Measurements from ENCODE around the gene ANKRD13B.

ANKRD13B gene

GRCh38 chr17:29618272-29619065, 25.5 kb downstream of the ANKRD13B start:
- Histone ChIP-seq H3K27ac (ENCODE audit: low read length) (no peak overlapping the region), H3K4me1 (ENCODE audit: control insufficient read depth, low read depth, low read length) (peaks cover 33% of the 10 kb centered on the region)

GRCh38 chr17:29619251-29619650, 26.3 kb downstream of the ANKRD13B start:
- Histone ChIP-seq H3K27ac (ENCODE audit: low read length) (no peak overlapping the region), H3K9ac (ENCODE audit: low read length) (no peak overlapping the region), H3K4me3 (ENCODE audit: low read length) (no peak overlapping the region), H3K27me3 (ENCODE audit: control insufficient read depth, insufficient read depth, low read length) (peaks cover 98% of the 10 kb centered on the region), H3K4me1 (ENCODE audit: control insufficient read depth, low read depth, low read length) (peaks cover 30% of the 10 kb centered on the region), H3K9me3 (ENCODE audit: control insufficient read depth, low read depth, low read length) (no peaks in the 10 kb centered on the region), H3K36me3 (ENCODE audit: control insufficient read depth, low read depth, low read length) (no peaks in the 10 kb centered on the region)

More at GRCh38 chr17:29618272-29619065, 25.5 kb downstream of the ANKRD13B start:
- peaks cover 97% of the 10 kb centered on the region for H3K27me3 ChIP-seq (ENCODE audit: control insufficient read depth, insufficient read depth, low read length)
- H3K36me3 ChIP-seq (ENCODE audit: control insufficient read depth, low read depth, low read length) = no peaks in the 10 kb centered on the region
- H3K9ac ChIP-seq (ENCODE audit: low read length) = no peak overlapping the region
- peak overlapping the region; percentile 34 for H3K4me3 ChIP-seq (ENCODE audit: low read length)
- H3K9me3 ChIP-seq (ENCODE audit: control insufficient read depth, low read depth, low read length) = no peaks in the 10 kb centered on the region

GRCh38 chr17:29620271-29620670, 27.3 kb downstream of the ANKRD13B start:
- Histone ChIP-seq H3K36me3 (ENCODE audit: control insufficient read depth, low read depth, low read length) (no peaks in the 10 kb centered on the region), H3K9me3 (ENCODE audit: control insufficient read depth, low read depth, low read length) (no peaks in the 10 kb centered on the region), H3K4me1 (ENCODE audit: control insufficient read depth, low read depth, low read length) (peaks cover 24% of the 10 kb centered on the region), H3K27ac (ENCODE audit: low read length) (no peak overlapping the region), H3K9ac (ENCODE audit: low read length) (no peak overlapping the region), H3K4me3 (ENCODE audit: low read length) (no peak overlapping the region), H3K27me3 (ENCODE audit: control insufficient read depth, insufficient read depth, low read length) (peaks cover 90% of the 10 kb centered on the region)

DNA sequence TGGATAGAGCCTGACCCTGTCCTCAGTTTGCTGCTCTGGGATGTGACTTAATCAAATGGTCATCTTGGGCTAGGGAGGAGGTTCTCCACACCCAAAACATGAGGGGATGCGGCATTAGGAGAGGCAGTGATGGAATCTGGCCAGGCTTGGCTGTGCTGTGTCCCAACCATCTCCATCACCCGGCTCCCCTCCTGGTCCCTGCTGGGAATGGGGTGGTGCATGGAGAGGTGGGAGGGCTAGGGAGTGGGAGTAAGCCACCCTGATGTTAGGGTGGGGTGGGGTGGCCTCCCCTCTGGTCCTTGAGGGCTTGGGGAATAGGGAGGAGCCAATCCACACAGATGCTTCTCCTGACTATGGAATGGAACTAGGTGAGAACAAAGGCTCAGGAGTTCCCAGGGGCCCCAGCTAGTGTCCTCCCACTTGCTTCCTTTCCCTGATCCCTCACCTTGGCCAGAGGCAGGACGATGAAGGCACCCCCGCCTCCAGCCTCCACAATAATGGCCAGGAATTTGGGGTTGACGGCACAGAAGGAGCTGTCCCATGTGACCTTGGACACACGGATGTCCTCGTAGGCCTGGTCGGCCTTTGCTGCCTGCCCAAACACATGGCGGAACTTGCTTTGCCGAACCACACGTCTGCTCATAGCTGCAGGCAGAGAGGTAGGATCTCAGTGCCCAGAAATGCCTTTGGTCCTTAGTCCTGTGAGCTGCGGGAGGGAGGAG, 28.0 kb downstream of the ANKRD13B start:
- H3K4me3 ChIP-seq (ENCODE audit: low read length) = no peak overlapping the region
- H3K27ac ChIP-seq (ENCODE audit: low read length) = no peak overlapping the region
- H3K36me3 ChIP-seq (ENCODE audit: control insufficient read depth, low read depth, low read length) = no peaks in the 10 kb centered on the region
- no peaks in the 10 kb centered on the region for H3K9me3 ChIP-seq (ENCODE audit: control insufficient read depth, low read depth, low read length)
- peaks cover 24% of the 10 kb centered on the region for H3K4me1 ChIP-seq (ENCODE audit: control insufficient read depth, low read depth, low read length)
- peaks cover 83% of the 10 kb centered on the region for H3K27me3 ChIP-seq (ENCODE audit: control insufficient read depth, insufficient read depth, low read length)
- H3K9ac ChIP-seq (ENCODE audit: low read length) = no peak overlapping the region

- Histone ChIP-seq H3K4me3 (ENCODE audit: low read length) (peak overlapping the region; percentile 69), H3K27me3 (ENCODE audit: control insufficient read depth, insufficient read depth, low read length) (peaks cover 75% of the 10 kb centered on the region), H3K9ac (ENCODE audit: low read length) (no peak overlapping the region), H3K9me3 (ENCODE audit: control insufficient read depth, low read depth, low read length) (no peaks in the 10 kb centered on the region), H3K4me1 (ENCODE audit: control insufficient read depth, low read depth, low read length) (peaks cover 16% of the 10 kb centered on the region), H3K36me3 (ENCODE audit: control insufficient read depth, low read depth, low read length) (no peaks in the 10 kb centered on the region), H3K27ac (ENCODE audit: low read length) (no peak overlapping the region)
Observed at GRCh38 chr17:29621751-29622194, 28.8 kb downstream of the ANKRD13B start.

DNA sequence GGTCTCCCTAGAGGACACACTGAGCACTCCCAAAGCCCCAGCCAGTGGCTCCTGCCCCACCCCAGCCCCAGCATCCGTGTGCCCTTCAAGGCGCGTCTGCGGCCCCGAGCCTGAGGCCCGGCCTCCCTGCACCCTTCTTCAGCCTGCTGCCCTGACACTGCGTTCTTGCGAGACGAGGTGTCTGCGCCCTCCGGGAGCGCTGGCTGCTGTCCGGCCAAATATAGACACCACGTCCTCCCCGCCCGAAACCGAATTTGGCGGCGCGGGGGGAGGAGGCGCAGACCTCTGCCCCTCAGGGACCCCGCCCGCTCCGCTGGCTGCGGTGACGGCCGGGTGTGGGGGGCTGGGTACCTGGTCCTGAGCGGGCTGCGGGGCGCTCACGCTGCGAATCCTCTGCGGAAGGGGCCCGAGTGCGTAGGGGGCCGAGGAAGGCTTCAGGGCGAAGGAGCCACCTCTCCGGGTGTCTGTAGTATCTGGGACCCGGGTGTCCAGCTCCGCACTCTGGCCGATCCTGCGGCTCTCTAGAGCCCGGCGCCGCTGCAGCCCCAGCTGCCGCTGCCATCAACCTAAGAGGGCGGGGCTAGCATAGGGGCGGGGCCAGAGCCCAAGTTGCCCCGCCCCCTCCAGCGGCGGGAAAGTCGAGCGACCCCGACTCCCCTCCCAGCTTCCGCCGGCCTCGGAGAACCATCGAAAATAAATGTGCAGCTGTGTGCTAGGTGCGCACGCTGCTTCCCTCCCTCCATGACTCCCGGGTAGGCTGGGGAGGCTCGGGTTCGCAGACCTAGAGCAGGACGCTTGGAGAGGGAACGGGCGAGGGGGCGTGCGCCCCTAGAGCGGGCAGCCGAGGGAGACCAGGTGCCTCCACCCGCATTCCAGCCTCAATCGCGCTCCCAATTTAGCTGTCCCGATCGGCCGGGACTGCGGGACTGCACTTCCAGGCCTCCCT, 29.7 kb downstream of the ANKRD13B start, which contains the start of gene CORO6:
CORO6 (minus strand) TSS at position 576 of the 946 bp plus-strand sequence. CDS start 1,491 bp downstream, outside the sequence.
- Histone ChIP-seq H3K4me3 (ENCODE audit: low read length) (peak within 1 kb of the TSS; percentile 69), H3K27ac (ENCODE audit: low read length) (no peak within 1 kb of the TSS), H3K27me3 (ENCODE audit: control insufficient read depth, insufficient read depth, low read length) (peaks cover 66% of the 10 kb centered on the region), H3K4me1 (ENCODE audit: control insufficient read depth, low read depth, low read length) (peaks cover 16% of the 10 kb centered on the region), H3K9ac (ENCODE audit: low read length) (peak within 1 kb of the TSS; percentile 78), H3K36me3 (ENCODE audit: control insufficient read depth, low read depth, low read length) (no peaks in the 10 kb centered on the region), H3K9me3 (ENCODE audit: control insufficient read depth, low read depth, low read length) (no peaks in the 10 kb centered on the region)

DNA sequence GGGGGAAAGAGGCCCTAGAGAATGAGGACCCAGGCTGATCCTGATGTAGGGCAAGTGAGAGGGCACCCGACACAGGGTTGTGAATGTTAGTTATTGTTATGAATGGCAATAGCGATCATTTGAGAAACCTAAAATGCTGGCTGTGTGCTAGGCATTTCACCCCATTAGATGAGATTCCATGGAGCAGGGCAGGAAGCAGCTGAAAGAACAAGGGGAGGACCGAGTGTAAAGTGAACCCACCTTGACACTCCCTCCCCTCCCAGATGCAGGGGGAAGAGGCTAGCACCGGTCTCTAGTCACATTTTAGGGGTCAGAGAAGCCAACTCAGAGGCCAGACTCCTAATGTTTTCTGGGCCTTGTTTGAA, 30.3 kb downstream of the ANKRD13B start:
- Histone ChIP-seq H3K36me3 (ENCODE audit: control insufficient read depth, low read depth, low read length) (no peaks in the 10 kb centered on the region), H3K4me3 (ENCODE audit: low read length) (peak overlapping the region; percentile 69), H3K27me3 (ENCODE audit: control insufficient read depth, insufficient read depth, low read length) (peaks cover 60% of the 10 kb centered on the region), H3K4me1 (ENCODE audit: control insufficient read depth, low read depth, low read length) (peaks cover 16% of the 10 kb centered on the region), H3K9ac (ENCODE audit: low read length) (peak overlapping the region; percentile 78), H3K9me3 (ENCODE audit: control insufficient read depth, low read depth, low read length) (no peaks in the 10 kb centered on the region), H3K27ac (ENCODE audit: low read length) (no peak overlapping the region)

DNA sequence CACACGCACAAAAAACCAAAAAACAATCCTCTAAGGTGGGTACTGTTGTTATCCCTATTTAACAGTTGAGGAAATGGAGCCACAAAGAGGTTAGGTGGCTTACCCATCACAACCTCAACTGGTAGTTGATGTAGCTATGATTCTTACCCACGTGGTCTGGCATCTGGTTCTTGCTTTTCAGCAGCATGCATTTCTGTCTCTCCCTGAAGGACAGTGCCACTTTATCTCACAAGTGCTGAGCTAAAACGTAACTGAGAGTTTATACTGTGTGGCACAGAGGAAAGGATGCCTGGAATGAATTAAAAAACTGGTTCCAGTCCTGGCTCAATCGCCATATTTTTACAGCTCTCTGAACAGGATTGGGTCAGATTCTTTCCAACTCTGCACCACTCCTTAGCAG, 31.7 kb downstream of the ANKRD13B start:
- Histone ChIP-seq H3K9me3 (ENCODE audit: control insufficient read depth, low read depth, low read length) (no peaks in the 10 kb centered on the region), H3K27ac (ENCODE audit: low read length) (no peak overlapping the region), H3K9ac (ENCODE audit: low read length) (no peak overlapping the region), H3K4me1 (ENCODE audit: control insufficient read depth, low read depth, low read length) (peaks cover 16% of the 10 kb centered on the region), H3K4me3 (ENCODE audit: low read length) (no peak overlapping the region), H3K27me3 (ENCODE audit: control insufficient read depth, insufficient read depth, low read length) (peaks cover 47% of the 10 kb centered on the region), H3K36me3 (ENCODE audit: control insufficient read depth, low read depth, low read length) (no peaks in the 10 kb centered on the region)

- no peaks in the 10 kb centered on the region for H3K9me3 ChIP-seq (ENCODE audit: control insufficient read depth, low read depth, low read length)
- H3K4me3 ChIP-seq (ENCODE audit: low read length) = no peak overlapping the region
- no peak overlapping the region for H3K9ac ChIP-seq (ENCODE audit: low read length)
- H3K4me1 ChIP-seq (ENCODE audit: control insufficient read depth, low read depth, low read length) = peaks cover 16% of the 10 kb centered on the region
- no peaks in the 10 kb centered on the region for H3K36me3 ChIP-seq (ENCODE audit: control insufficient read depth, low read depth, low read length)
- H3K27ac ChIP-seq (ENCODE audit: low read length) = no peak overlapping the region
- peaks cover 41% of the 10 kb centered on the region for H3K27me3 ChIP-seq (ENCODE audit: control insufficient read depth, insufficient read depth, low read length)
Observed at GRCh38 chr17:29625037-29625750, 32.3 kb downstream of the ANKRD13B start.

DNA sequence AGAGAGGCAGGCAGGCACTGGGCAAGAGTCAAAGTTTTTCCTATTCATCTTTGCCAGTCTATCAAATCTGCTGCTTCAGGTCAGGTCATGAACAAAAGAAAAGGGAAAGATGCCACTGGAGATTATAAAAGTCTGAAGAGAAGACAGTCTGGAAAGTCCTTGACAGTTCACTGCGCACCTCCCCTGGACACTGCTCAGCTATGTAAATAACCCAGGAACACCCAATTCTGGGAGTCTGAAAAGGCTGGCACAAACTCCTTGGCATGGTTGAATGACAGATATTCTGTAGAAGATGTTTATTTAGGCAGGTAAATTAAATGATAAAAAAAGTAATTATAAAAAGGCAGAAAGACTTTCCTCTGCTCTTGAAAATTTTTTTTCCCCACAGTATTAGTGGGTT, 35.0 kb downstream of the ANKRD13B start:
- Histone ChIP-seq H3K4me1 (ENCODE audit: control insufficient read depth, low read depth, low read length) (peaks cover 9% of the 10 kb centered on the region), H3K4me3 (ENCODE audit: low read length) (no peak overlapping the region), H3K36me3 (ENCODE audit: control insufficient read depth, low read depth, low read length) (no peaks in the 10 kb centered on the region), H3K27me3 (ENCODE audit: control insufficient read depth, insufficient read depth, low read length) (peaks cover 15% of the 10 kb centered on the region), H3K9ac (ENCODE audit: low read length) (no peak overlapping the region), H3K9me3 (ENCODE audit: control insufficient read depth, low read depth, low read length) (no peaks in the 10 kb centered on the region), H3K27ac (ENCODE audit: low read length) (no peak overlapping the region)

All from iPS-18a (cell line).